GM19324 (cell line): ENCODE measurements around the gene GPR34.
"Not testable (repeated sequence)": the region's sequence is repeated elsewhere in the genome, so short reads cannot be mapped to it uniquely, and the experiment has no call there.

ENCODE experiments used
- ATAC-seq: cut with Tn5 transposase; IDR thresholded peaks from one replicate; pipeline ENCODE4 v1.9.1; 2021; ENCODE audit warnings: mild to moderate bottlenecking, moderate library complexity; ENCODE audit not compliant: unreplicated experiment, low FRiP score

GPR34 gene

DNA sequence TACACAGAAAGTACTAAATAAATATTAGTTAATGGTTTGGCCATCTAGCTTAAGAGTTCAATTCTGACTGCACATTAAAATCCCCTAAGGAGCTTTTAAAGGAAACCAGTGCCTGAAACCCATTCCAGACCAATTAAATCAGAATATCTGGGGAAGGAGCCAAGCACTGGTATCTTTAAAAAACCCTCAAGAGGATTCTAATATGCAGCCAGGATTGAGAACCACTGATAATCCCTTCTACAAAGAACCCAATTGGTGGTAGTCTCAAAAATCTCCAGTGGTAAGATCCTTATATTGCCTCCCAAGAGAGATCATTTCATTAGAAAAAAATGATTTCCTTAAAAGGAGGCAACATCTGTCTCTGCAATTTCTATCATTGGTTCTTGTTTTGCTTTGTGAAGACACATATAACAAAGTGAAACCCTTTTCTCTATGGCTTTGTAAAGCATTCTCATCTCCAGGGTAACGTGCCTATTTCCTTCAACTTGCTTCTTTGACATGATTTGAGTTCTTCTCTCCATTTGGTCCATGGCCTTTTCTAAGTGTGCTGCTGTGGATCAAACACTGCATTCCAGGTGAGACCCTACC lies 3.5 kb downstream of the GPR34 start:
- no peak for ATAC-seq

DNA sequence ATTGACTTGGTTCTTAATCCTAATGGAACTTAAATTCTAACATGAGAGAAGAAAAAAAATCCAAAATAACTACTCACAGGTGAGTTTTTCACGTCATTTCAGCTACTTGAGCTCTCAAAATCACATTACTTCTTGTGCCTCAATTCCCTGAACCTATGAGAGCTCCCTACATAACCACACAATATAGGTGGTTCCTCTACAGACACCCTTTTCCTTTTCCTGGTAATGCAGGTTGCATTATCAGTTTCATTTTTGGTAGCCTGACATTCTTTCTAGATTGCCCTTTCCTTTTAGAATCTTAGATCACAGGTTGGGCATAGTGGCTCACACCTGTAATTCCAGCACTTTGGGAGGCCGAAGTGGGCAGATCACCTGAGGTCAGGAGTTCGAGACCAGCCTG lies 4.3 kb downstream of the GPR34 start:
- no peak for ATAC-seq

DNA sequence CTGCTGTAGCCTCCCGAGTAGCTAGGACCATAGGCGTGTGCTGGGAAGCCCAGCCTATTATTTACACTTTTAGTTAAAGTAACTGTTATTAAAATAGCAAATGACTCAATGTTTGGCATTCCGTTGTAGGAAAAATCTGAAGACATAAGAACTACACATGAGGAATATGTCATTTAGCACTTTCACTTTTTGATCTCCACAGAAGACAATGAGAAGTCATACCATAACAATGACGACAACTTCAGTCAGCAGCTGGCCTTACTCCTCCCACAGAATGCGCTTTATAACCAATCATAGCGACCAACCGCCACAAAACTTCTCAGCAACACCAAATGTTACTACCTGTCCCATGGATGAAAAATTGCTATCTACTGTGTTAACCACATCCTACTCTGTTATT lies 6.7 kb downstream of the GPR34 start:
- ATAC-seq, result no peak

DNA sequence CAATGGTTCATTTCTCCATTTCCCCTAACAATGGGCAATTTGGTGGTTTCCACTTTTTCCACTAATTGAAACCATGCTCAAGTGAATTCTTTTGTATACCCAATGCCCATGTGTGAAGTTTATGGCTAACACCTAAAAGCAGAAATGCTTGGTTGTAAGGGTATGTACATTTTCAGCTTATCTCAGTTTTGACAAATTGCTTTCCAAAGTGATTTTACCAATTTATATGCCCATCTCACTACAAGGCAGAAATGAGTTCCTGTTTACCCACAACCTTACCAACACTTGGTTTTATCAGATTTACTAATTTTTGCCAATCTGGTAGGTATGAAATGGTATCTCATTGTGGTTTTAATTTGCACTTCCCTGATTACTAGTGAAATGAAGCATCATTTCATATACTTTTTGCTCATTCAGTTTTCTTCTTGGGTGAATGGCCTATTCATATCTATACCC lies 14.8 kb downstream of the GPR34 start:
- no peak for ATAC-seq

DNA sequence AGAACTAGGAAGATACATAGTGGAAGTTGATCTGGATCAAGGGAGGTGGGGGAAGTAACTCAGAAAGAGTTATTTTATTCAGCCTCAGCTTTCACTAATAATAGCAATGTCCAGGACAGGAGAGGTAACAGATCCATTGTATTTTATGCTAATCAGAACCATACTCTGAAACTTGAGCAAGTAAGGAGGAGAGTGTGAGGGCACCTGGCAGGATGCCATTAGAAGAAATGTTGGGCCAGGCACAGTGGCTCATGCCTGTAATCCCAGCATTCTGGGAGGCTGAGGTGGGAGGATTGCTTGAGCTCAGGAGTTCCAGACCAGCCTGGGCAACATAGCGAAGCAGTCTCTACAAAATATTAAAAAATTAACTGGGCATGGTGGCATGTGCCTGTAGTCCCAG lies 16.3 kb downstream of the GPR34 start:
- no peak for ATAC-seq

DNA sequence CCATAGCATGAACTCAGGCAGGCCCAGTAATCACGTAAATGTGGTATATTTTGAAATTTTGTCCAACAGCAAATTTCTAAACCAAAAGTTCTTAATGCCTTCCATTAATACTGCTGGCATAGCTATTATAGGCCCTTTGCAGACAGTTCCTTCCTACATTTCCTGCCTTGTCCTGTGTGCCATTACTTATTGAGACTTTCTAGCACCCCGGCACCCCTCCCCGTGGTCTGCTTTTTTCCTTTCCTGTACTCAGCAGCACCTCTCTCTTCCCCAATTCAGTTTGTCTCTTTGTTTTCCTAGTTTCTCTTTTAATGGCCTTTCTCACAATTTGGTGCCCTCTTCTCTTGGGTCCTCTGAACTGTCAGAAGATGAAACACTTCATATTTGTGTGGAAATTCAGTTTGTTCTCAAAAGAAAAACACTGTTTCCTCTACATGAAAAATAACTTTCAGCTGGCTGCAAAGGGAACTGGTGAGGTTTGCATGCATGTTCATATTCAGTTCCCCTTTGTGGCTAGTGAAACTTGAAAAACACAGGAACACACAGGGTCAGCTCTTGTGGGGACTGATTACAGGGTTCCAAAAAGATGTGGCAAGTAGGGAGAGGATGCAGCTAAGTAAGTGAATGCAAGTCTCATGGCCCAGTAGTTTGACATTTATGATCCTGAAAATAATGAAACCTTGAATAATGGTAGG lies 17.1 kb downstream of the GPR34 start:
- peak; percentile 72 for ATAC-seq

DNA sequence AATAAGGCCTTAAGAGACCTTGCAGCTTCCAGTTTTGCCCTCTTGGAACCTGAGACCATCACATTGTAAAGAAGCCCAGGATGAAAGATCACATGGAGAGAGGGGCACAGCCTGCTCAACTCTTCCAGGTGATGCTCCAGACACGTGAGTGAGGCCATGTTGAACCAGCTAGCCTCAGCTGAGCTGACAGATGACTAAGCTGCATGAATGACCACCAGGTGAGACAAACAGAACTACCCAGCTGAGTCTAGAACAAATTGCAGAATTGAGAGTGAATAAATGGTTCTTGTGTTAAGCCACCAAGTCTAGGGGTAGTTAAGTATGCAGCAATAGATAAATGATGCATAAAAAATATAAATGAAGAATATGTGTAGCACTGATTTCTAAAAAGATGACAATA lies 18.4 kb downstream of the GPR34 start:
- ATAC-seq, result no peak

DNA sequence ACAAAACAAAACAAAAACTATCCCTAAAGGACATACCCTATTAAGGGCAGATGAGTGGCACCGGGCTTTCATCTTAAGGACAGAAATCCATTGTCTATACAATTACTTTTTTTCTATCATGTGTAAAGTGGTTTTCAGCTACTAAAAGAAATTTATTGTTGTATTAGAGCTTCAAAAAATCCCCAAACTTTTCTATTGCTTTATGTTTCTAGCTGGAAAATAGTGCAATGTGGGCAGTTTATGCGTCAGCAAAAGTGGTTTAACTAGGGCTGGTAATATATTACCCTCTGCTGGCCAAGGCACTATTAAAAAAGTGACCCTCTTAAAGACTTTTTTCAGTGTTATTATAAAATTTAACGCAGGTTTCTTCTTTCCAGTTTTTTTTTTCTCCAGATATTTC lies 19.7 kb downstream of the GPR34 start:
- no peak for ATAC-seq

DNA sequence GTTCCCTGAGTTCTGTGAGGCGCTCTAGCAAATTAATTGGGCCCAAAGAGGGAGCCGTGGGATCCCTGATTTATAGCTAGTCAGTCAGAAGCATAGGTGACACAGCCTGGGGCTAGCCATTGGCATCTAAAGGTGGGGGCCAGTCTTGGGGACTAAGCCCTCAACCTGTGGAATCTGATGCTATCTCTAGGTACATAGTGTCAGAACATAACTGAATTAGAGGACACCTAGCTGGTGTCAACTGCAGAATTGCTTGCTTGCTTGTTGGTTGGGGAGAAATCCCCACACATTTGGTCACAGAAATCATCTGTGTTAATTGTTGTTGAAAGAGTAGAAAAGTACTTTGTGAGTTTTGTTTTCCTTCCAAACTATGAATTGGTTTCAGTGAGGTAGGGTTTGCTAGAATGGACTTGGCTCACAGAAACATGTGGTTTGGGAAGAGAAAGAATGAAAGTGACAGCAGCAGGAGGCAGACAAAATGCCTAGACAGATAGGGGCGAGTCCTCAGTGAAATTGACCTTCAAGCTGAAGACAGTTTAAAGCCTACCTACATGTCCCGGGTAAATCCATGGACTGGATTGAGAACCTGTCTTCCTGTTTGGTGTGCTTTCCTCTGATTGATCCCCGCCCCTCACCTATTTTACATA lies 22.4 kb downstream of the GPR34 start:
- no peak for ATAC-seq

DNA sequence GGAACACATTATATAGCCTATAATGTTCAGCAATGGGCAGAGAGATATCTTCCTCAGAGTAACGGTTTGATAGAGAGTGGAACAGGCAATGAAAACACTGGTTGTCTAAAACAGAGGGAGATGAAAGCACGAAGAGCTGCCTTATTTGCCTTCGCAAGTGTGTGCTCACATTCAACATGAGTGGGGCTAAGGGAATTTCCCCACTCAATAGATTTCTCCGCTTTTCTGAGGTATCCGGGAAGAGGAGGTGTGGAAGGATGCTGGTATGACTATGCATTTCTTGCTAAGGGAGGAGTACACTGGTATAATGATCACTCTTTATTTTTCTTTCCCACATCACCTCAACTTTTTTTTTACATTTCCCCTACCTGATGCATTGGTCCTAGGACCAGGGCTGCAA lies 27.4 kb downstream of the GPR34 start:
- ATAC-seq, result no peak

DNA sequence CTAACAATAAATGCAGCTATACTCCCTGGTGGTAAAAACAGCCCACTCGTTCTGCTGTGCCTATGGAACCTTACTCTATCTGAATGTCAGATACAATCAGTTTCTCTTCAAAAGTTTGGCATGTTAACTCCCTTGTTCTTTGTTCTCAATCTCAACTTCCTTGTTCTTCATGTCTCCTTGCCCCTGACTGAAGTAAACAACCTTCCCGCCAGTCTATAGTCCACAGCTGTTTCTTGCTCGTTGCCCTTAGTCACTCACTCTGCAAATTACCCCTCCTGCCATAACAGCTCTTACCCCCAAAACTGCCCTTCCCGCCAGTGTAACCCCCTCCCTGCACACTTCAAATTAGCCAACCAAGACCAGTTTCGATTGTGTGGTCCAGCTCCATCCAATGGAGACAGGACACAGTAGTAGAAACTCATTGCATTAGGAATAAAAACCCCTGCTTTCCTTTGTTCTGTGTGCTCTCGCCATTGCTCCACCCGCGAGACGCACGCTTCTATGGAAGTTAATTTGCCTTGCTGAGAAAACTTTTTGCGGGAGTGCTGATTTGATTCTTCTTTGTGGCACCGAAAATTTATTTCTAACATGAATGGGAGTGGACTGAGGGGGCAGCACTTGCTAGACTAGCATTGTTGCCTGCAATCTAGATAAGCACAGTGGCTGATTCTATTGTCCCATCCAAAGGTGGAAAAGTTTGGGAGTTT lies 28.1 kb downstream of the GPR34 start:
- ATAC-seq, result no peak

DNA sequence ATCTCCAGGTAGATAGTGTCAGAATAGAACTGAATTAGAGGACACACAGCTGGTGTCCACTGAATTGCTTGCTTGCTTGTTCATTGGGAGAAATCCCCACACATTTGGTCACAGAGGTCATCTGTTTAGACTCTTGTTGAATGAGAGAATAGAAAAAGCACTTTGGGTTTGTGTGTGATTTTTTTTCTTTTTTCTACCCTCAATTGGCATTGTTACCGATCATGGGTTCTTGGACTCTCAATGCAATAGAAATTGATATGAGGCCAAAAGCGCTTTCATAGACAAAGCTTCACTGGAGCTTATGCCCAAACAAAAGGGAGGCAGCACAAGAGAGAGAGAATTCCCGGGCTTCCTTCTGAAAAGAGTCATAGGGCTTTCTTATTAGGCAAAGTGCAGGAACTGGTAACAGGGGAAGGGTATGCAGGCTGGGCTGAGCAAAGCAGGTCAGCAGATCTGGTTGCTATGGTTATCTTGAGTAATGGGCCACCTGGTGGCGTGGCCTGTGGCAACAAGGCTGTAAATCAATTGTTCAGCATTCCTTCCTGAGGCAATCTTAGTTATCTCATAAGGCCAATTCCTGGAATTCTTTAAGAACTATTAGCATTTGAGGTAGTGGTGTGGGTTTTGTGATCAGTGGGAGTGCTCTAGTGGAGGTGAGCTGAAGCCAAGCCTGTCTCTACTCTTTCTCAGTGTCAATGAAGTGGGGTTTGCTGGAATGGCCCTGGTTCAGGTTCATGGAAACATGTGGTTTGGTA lies 29.9 kb downstream of the GPR34 start:
- no peak for ATAC-seq

DNA sequence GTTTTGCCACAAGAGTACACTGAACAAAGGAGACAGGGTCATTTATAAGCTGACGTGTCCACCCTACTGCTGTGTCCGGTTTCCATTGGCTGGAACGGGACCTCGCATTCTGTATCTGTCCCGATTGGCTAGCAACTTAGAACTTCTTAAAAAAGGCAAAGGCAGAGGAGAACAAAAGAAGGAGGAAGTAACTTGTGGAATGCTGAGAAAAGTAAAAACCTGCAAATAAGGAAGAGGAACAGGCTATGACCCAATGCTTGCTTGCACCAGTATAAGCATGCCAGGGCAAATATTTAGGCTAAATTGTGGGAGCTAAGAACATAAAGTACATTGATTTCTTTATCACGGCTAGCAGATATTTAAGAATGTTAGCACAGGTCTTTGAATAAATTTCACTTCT lies 30.8 kb downstream of the GPR34 start:
- ATAC-seq, result not testable (repeated sequence)

DNA sequence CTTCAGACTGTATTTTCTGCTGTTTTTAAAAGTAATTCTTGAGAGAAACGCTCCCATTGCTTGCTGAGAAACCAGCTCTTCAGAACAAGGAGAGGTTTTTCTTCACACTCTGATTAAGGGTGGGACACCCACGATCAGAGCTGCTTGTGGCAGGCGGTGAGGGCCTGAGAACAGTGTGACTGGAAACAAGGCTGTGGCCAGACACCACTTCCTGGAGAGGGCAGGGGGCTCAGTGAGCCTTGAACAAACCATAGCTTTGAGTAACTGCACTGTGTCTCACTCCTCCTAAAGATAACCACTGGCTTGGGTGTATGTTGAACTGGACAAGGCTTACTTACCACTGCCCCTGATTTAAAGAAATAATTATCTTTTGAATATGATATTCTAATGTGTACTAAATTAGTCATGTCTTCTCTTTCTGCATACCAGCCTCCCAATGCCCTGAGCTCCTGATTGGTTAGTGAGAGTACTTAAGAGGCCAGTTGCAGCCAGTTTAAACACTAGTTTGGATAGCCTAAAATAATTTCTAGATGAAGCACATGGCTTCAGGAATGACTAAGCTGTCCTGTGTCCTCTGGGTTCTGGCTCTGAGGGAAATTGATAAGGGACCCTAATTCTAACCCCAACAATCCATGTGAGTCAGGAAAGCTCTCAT lies 31.5 kb downstream of the GPR34 start:
- no peak for ATAC-seq

DNA sequence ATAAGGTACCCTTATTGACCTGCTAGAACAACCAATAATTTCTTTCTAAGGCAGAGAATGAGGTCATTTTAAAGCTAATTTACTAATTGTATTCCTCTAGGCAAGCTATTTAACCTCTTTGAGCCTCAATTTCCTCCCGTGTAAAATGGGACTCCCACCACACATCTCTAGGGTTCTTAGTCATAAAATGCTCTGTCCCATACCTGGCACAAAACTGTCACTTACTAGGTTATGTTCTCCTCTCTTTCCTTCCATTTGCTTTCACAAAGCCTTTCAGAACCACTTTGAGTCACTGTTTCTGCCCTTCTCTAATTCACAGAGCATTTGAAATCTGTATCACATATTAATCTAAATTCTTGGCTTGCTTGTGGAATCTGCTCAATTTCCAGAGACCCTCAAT lies 32.8 kb downstream of the GPR34 start:
- no peak for ATAC-seq

DNA sequence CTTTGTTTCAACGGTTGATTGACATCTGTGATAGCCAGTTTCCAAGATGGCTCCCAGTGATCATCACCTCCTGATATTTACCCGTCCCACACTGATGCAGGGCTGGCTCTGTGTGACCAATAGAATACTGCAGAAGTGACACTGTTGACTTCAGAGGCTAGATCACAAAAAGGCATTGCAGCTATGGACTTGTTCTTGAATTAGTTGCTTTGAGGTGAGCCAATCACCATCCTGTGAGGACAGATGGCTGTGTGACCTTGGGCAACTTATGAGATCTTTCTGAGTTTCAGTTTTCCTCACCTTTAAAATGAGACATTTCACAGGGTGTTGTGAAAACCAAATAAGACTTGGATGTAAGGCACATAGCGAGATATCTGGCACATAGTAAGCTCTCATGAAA lies 33.4 kb downstream of the GPR34 start:
- no peak for ATAC-seq

DNA sequence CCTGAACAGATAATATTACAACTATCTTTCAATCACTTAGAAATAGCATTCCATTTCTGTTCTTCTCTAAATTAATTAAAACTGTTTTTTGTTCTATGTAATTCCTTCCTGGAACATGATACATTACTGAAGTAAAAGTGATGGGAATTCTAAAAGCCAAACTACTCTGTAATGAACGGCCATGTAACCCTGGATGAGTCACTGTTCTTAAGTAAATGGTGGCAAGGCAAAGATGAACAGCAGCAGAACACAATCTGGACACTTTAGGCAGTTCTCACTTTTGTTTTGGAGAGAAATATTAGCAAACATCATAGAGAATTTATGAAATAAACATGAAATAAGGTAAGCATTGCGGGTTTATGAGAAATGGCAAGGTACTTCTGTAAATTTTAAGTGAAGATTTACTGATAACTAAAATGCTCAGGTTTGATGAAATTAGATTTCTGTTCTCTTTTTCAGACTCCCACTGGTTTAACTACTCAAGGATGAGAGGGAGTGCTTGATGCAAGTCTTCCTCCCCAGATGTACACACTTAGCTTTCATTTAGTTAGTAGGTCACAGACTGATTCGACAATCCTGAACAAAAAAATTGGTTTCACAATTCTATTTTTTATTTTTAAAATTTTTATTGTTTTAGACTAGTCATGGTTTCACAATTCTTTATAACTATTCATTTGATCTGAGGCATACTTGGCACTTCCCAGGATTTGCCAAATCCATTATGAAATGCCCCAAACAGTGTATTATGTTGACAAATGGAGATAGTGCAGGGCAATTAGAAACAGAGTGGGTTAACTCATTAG lies 34.2 kb downstream of the GPR34 start:
- ATAC-seq, result no peak

DNA sequence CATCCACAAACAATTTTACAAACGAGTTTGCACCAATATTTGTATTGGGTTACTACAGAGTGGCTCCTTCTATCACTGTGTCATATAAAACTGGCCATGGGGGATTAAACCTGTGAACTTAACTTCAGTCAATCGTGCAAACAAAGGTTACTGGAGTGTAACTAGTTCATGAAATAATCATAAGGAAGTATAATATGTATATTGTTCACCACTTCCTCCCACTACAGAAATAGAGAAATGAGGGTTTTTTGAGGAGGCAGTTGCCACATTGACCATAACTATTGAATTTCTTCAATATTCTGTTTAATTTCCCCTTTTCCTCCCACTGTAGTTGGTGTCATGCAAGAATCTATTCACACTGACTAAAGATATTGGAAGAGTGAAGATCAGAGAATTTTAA lies 35.1 kb downstream of the GPR34 start, which contains the start of gene GPR82:
Gene GPR82, plus strand, starts transcription at position 356 of the 400 bp plus-strand sequence. CDS start 2,846 bp downstream, outside the sequence.
- ATAC-seq, result no peak

DNA sequence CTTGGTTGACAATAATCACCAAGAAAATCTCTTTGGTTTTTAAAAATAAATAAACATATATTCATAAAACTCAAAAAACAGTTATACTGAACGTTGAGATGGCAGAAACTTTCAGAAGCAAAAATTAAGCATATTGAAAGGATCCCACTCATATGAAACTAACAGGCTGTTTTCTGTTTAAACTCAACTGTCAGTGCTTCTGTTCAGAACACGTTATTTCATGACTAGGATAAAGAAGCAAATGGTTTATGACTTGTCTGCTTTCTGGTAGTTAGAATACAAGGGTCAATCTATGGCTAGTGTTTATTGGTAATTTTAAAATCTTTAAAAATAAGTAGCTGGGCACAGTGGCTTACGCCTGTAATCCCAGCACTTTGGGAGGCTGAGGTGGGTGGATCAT lies 39.4 kb downstream of the GPR34 start:
- no peak for ATAC-seq
